Measurements from ENCODE around the gene ISG15.
"Not testable (repeated sequence)": the region's sequence is repeated elsewhere in the genome, so short reads cannot be mapped to it uniquely, and the experiment has no call there.

Gene ISG15

DNA sequence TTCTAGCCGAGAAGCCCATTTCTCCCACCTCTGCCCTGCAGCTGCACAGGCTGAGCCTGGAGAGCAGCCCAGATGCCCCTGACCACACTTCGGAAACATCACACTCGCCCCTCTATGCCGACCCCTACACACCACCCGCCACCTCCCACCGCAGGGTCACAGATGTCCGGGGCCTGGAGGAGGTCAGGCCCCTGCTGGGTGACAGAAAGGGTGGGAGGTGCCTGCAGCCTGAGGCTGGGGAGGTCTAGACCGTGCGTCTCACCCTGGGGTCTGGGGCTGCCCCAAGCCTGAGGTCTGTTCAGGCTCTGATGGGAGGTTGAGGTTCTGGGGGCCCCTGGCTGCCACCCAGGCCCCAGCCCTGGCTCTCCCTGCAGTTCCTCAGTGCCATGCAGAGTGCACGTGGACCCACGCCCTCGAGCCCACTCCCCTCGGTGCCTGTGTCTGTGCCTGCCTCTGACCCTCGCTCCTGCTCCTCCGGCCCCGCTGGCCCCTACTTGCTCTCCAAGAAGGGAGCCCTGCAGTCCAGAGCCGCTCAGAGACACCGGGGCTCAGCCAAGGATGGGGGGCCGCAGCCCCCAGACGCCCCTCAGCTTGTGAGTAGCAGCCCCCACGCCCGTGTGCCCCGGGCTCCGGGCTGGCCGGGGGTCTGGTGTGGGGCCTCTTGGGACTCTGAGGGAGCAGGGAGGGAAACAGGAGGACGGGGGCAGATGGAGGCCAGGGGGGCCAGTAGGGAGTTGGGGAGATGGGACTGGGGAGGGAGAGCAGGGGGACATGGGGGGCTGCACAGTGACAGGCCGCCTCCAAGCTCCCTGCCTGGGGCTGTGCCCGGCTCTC, 39.6 kb upstream of the ISG15 start:
- no peak for TF ChIP-seq ZFX (IDR thresholded peaks at IDR 0.05)
- TF ChIP-seq, protein P1, sequence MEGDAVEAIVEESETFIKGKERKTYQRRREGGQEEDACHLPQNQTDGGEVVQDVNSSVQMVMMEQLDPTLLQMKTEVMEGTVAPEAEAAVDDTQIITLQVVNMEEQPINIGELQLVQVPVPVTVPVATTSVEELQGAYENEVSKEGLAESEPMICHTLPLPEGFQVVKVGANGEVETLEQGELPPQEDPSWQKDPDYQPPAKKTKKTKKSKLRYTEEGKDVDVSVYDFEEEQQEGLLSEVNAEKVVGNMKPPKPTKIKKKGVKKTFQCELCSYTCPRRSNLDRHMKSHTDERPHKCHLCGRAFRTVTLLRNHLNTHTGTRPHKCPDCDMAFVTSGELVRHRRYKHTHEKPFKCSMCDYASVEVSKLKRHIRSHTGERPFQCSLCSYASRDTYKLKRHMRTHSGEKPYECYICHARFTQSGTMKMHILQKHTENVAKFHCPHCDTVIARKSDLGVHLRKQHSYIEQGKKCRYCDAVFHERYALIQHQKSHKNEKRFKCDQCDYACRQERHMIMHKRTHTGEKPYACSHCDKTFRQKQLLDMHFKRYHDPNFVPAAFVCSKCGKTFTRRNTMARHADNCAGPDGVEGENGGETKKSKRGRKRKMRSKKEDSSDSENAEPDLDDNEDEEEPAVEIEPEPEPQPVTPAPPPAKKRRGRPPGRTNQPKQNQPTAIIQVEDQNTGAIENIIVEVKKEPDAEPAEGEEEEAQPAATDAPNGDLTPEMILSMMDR (conservative IDR thresholded peaks at IDR 0.05), result no peak

DNA sequence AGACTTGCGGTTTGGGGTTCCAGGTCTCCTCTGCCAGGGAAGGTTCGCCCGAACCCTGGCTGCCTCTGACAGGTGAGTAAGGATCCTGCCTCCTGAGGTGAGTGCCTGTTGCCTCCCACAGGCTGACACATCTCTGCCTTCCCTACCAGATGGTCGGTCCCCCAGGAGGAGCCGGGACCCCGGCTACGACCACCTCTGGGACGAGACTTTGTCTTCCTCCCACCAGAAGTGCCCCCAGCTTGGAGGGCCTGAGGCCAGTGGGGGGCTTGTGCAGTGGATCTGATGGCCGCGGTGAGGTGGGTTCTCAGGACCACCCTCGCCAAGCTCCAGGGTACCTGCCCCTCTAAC, 39.0 kb upstream of the ISG15 start:
- TF ChIP-seq, protein P1 (conservative IDR thresholded peaks at IDR 0.05), result no peak
- no peak for TF ChIP-seq ZFX (IDR thresholded peaks at IDR 0.05)

More for the DNA sequence above, 39.6 kb upstream of the ISG15 start:
- H3K27ac ChIP-seq, result no peak overlapping the region

DNA sequence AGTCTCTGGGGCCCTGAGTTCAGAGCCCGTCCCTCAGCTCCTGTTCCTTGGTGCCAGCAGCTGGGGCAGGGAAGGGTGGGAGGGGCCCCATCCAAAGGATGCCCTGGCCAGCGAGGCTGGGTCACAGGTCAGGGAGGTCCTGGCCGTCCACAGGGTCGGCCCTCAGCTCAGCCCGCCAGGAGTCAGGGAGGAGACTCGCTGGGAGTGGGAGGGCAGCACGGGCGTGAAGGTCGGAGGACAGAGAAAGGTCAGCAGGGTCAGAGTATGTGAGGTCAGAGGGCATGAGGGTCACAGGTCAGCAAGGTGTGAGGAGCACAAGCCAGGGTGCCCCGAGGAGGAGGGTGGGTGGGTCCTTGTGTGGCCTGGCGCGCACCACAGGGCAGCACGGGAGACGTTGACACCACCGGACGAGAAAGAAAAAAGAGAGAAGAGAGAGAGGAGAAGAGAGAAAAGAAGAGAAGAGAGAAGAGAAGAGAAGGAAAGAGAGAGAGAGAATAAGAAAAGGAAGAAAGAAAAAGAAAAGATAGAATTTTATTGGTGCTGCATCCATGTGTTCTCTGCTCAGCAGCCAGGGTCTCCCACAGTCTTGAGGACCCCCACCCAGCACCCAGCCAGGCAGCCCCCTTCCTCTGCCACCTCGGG, 38.5 kb upstream of the ISG15 start:
- TF ChIP-seq, protein P1 (conservative IDR thresholded peaks at IDR 0.05), result no peak
- no peak for TF ChIP-seq ZFX (IDR thresholded peaks at IDR 0.05)
- H3K27ac ChIP-seq, result no peak overlapping the region

More for the DNA sequence above, 39.0 kb upstream of the ISG15 start:
- H3K27ac ChIP-seq, result no peak overlapping the region

DNA sequence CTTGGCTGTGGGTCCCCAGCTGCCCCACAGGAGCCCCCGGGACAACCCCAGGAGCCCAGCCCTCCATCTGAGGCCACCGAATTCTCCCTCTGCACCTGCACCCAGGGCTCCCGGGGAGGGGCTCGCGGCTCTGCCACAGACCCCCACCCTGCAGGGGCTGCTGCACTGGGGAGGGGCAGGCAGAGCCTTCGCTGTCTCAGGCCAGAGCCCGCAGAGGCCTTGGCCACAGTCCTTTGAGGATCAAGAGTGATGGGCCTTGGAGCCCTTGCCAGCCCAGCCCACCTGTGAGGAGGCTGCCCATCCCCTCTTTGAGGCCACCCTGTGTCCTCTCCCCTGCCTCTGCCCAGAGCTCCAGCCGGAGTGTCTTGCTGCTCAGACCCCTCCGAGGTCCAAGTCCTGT, 37.9 kb upstream of the ISG15 start:
- TF ChIP-seq ZFX (IDR thresholded peaks at IDR 0.05), result no peak
- TF ChIP-seq, protein P1 (conservative IDR thresholded peaks at IDR 0.05), result no peak
- H3K27ac ChIP-seq, result peak overlapping the region; percentile 82

DNA sequence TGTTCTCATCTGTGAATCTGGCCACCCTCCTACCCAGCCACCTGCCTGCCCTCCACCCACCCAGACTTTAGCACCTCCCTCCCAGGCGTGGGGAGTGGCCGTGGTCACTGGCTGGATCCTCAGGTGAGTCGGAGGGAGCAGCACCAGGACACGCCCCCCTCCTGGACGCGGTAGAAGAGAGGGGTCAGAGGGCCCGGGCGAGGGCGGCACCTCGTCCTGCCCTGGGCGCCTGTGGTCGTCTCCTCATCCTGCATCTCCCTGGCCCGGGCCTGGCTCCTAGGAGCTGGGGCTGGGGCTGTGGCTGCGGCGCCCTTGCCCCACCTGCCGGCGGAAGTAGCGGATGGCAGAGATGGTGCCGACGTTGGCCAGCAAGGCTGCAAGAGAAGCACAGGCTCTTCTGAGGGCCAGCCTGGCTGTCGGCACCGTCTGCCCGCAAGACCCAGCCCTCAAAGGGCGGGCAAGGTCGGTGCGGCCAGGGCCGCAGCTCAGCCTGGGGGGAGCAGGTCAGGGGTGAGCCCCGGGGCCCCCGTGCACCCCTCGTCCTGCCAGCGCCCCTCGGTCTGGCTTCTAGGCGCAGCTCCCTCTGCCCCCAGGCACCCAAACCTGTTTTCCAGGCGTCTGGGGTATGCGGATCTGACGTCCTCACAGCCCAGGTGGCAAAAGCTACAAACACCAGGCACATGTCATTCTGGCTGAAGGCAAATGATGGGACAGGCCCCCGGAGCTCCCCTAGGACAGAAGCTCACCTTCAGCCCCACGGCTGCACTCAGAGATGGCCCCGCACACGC, 37.2 kb upstream of the ISG15 start:
- peak overlapping the region; percentile 82 for H3K27ac ChIP-seq
- TF ChIP-seq ZFX (IDR thresholded peaks at IDR 0.05), result no peak
- TF ChIP-seq, protein P1 (conservative IDR thresholded peaks at IDR 0.05), result peak; percentile 84

DNA sequence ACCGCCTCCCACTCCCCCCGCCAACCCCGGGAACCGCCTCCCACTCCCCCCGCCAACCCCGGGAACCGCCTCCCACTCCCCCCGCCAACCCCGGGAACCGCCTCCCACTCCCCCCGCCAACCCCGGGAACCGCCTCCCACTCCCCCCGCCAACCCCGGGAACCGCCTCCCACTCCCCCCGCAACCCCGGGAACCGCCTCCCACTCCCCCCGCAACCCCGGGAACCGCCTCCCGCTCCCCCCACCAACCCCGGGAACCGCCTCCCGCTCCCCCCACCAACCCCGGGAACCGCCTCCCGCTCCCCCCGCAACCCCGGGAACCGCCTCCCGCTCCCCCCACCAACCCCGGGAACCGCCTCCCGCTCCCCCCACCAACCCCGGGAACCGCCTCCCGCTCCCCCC, 36.5 kb upstream of the ISG15 start:
- H3K27ac ChIP-seq, result not testable (repeated sequence)

DNA sequence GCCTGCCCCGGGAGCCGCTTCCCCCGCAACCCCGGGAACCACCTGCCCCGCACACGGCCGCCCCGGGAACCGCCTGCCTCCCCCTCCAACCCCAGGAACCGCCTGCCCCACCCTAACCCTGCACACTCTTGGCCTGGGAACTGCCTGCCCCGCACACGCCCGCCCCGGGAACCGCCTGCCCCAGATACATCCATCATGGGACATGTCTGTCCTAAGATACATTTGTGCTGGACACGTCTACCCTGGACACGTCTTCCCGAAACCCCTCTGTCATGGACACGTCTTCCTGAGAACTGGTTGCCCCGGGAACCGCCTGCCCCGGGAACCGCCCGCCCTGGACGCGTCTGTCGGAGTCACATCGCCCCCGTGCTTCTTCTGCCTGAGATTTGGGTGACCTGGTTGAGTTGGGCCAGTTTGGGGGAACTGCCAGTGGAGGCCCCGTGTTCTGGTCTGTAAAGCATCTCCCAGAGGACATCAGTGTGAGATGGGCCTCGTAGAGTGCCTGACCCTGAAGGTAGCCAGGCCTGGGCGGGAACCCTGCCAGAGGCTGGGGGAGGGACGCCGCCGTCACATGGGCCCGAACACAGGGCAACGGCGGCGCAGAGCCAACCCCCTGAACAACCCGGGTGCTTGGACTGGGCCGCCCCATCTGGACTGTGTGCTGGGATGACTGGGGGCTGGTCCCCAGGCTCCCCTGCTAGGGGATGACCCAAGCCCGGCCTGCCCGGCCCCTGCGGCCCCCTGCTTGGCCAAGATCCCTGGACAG, 35.0 kb upstream of the ISG15 start:
- no peak for TF ChIP-seq ZFX (IDR thresholded peaks at IDR 0.05)
- TF ChIP-seq, protein P1 (conservative IDR thresholded peaks at IDR 0.05), result no peak
- no peak overlapping the region for H3K27ac ChIP-seq

All from C4-2B (cell line).